Stimulated activated CD4-positive, alpha-beta T cell treated with anti-CD3 and anti-CD28 coated beads, Interleukin-12 subunit alpha, Interleukin-12 subunit beta, amount 100 ng/mL, for 48 hours (primary cell): ENCODE results near the gene AHCYL1.
A peak's percentile ranks its signal among the peaks of the same experiment; 100 is the strongest.
"Not testable (repeated sequence)": the region's sequence is repeated elsewhere in the genome, so short reads cannot be mapped to it uniquely, and the experiment has no call there.

Experiments
- DNase-seq, 3 donors: peaks; one replicate each; pipeline ENCODE4 v3.0.0-alpha.2; 2020; ENCODE audit warnings: low read depth in 2 of 3, low spot score in 1 of 3

The AHCYL1 gene

DNA sequence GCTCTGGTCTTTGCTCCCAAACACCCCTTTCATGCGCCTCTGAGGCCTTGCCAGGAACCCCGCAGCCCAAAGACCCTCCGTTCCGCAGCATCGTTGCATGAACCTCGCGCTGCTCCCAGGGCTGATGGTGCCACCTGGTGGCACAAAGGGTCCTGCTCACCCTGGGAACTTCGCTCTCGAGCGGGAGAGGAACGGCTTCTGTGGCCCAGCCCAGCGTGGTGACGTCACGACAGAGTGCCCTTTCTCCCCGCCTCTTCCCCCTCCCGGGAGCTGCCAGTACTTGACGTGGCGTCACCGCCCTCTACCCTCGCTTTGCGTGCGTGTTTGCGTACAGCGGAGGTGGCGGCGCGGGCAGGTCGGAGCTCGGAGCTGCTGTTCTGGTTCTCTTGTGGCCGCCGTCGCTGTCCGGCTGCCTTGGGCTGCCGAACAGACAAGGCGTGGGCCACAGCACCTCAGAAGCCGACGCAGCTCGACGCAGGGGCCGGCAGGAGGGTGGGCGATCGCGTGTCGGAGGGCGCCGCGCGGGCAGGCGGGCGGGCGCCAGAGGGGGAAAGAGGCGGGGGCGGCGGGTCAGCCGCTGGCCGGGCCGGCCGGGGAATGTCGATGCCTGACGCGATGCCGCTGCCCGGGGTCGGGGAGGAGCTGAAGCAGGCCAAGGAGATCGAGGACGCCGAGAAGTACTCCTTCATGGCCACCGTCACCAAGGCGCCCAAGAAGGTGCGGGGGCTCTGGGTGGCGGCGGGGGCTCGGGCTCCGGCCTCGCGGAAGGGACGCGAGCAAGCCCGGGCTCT, at the start of gene AHCYL1:
Gene AHCYL1, plus strand, starts transcription at position 310 of the 791 bp plus-strand sequence. Its CDS starts 288 bp downstream, at position 598.
- peak; percentile 98 to 99 (median 99) for DNase-seq

DNA sequence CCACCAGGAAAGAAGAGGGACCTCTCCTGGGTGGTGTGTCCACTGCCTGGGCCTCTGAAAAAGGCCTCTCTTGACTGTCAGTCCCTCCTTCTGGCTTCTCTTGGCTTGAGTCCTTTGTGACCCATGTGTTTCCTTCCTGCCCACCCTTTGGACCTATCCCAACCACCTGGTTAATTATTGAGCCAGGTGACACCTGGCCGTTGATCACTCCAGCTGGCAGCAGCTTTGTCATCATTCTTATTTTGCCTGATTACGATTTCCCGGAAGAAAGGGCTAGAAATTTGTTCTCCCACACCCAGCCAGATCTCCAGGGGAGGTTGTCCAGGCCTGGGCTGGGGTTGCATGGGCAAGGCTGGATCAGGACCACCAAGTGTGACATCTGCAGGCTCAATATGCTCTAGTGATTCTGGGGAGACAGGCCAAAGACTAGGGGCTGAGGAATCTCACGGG, 49.1 kb upstream of the AHCYL1 start:
- DNase-seq: no peak

DNA sequence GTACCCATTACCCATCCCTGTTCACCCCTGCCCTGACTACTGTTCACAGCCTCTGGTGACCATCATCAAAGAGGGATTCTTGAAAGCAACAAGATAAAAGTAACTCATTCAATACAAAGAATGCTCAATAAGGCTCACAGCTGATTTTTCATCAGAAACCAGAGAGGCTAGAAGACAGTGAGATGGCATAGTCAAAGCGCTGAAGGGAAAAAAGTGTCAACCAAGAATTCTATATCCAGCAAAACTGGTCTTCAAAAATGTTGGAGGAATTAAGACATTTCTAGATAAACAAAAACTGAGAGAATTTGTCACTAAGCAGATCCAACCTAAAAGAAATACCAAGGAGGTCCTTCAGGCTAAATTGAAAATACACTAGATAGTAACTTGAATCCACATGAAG, 46.8 kb upstream of the AHCYL1 start:
- no peak for DNase-seq

DNA sequence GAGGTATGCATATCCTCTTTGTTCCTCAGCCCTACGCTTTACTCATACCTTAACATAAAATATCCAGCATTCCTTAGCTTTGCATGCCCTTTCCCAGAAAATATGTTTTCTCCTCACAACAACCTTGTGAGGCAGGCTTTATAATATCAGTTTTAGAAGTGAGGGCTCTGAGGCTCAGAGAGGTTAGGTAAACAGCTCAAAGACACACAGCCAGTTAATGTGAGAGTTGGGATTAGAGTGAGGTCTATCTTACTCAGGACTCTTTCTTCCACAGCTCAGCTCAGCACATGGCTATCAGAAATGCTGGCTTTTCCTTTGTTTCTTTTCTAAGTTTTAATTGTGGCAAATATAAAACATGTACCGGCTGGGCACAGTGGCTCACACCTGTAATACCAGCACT, 46.0 kb upstream of the AHCYL1 start:
- no peak for DNase-seq

DNA sequence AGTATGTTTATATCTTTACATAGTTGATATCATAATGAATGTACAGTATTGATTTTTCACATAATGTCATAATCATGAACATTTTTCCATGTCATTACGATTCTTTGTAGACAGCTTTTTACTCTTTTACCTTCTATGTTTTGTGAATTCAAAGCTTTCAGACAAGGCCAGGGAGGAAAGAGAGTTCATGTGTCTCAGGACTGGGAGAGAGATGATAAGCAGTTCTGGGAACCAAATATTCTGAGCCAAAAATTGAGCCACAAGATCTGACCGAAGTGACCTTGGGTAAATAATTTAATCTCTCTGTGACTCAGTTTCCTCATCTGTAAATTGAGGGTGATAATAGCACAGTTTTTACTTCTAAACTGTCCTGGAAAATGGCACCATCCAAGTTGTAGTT, 42.1 kb upstream of the AHCYL1 start:
- DNase-seq: no peak

DNA sequence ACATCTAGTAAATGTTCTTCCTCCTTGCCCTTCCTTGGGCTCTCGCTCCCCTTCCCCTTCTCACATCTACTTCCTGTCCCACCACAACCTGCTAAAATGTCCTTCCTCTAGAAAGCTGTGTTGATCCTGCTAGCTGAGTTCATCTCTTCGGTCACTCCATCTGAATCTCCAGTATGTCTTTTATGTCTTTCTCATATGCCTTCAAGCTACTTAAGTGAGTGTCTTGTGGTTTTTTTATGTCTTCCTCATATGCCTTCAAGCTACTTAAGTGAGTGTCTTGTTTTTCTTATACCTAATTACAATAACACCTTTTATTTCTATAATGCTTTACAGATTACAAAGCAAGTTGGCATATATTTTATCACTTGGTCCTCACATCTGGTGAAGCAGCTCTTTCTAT, 40.0 kb upstream of the AHCYL1 start:
- DNase-seq: no peak

DNA sequence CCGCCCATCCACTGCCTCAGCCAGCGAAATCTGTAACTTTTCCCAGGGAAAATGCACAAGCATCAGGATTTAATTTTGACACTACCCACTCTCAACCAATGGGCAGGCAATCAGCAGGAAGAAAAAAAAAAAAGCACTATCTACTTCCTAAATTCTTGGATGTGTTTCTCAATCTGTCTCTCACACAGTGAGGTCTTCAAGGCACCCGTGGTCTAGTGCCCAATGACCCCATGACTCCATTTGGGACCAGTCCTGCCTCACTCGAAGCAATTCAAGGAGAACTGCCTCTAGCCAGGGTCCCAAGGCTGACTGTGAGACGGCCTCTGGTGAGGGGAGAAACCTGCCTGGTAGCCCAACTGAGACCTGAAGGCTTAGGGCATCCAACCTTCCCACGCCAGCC, 38.1 kb upstream of the AHCYL1 start:
- no peak for DNase-seq

DNA sequence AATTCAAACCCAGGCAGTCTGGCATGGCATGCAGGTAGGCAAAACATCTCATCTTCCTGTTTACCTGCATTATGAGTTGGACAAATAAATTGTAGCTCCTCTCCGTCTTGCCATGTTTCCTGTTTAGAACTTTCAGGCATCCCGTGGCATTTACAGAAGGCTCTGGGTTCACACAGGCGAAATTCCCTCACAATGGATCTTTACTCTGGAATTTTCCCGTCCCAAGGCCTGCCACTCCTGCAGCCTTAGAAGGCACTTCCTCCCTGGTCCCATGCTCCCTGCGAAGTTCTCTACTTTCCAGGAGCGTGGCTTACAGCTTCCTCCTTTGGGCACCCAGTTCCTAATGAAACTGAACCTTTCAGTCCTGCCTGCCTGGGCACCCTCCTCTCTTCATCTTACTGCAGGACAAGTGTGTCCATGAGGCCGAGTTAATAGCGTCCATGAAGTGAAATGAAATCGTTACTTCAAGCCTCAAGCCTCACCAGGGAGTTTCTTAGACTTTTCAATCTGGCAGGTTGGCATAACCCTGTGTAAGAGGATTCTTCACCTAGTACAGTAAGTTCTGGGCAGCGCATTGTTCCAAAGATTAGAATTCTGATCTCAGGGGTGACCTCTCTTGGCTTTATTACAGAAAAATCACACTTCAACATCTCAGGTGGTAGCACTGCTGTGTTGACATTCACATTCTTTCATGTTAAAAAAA, 36.8 kb upstream of the AHCYL1 start:
- DNase-seq: no peak

DNA sequence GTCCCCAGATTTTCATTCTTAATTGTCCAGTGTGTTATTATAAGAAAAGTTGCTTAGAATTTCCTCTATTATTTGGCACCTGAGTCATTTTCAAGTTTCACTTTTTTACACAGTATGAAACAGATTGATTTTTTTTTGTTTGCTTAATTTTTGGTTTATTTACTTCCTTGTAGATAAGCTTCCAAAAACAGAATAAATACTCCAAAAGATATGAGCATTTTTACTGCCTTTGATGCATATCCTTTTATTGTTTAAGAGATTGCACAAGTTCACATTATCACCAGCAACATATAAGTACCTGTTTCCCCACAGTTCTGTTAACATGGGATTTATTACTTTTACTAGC, 36.3 kb upstream of the AHCYL1 start:
- no peak for DNase-seq

DNA sequence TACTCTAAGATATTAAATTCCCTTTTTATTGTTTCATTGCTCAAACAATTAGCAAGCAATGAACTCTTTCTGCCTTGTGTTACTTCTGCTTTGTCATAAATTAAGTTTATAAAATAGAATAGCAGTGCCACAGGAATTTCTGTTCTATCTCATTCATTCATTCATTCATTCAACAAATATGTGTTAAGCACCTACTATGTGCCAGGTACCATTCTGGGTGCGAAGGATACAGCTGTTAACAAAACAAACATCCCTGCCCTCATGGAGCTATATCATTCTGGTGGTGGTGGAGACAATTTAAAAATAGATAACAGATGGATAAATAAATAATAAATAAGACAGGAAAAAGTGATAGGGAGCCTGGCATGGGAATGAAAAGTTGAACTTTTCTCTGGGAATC, 34.5 kb upstream of the AHCYL1 start:
- DNase-seq: no peak

DNA sequence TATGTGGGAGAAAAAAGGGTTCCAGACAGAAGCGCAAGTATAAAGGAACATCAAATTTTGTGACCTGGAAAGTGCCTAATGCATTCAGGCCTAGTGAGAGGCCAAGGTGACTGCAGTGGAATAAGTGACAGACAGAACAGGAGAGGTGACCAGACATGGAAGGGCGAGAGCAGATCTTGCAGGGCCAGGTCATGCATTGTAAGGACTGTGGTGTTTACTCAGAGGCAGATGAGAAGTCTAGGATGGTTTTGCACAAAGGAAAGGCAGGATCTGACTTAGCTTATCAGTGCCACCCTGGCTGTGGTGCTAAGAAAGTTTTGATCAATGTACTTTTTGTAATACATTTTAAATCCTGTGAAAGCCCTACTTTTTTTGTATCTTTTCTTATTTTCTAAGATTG, 34.1 kb upstream of the AHCYL1 start:
- no peak for DNase-seq

DNA sequence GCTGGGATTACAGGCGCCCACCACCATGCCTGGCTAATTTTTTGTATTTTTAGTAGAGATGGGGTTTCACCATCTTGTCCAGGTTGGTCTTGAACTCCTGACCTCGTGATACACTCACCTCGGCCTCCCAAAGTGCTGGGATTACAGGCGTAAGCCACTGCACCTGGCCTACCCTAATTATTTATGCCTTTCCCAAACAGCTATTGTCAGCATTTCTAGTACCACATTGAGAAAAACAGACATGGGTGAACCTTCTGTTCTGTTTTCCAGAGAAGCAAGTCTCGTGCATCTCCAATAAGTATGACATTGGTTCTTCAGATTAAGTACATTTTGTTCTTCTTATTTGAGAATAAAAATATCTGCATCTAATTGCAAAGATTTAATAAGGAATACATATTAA, 33.1 kb upstream of the AHCYL1 start:
- DNase-seq: not testable (repeated sequence)

DNA sequence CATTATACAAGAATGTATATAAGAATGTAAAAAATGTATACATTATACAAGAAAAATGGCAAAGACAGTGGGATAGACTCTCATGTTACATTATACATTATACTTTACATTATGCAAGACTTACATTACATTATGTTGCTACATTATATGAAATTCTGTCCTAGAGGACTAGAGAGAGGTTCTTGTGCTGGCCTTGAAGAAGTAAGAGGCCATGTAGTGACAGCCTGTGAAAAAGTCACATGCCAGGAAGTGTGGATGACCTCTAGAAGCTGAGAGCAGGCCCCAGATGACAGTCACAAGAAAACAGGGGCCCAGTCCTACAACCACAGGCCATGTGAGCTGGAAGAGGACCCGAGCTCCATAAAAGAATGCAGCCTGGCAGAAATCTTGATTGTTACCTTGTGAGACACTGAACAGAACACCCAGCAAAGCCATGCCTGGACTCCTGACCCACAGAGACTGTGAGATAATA, 30.5 kb upstream of the AHCYL1 start:
- DNase-seq: no peak

DNA sequence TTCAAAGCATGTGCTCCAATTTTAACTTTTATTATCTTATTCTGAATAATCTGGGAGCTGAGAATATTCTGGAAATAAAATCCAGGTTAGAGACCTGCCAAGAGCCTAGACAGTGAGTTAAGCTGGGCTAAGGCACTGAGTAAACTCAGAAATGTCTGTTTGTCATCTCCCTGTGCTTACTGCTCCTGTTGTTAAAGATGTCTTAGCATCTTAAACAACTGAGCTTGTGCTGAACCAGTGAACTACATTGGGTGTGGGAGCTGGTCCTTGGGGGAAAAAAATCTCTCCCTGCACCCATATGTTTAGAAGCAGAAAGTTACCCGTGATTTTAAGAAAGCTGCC, 25.0 kb upstream of the AHCYL1 start:
- DNase-seq: no peak

DNA sequence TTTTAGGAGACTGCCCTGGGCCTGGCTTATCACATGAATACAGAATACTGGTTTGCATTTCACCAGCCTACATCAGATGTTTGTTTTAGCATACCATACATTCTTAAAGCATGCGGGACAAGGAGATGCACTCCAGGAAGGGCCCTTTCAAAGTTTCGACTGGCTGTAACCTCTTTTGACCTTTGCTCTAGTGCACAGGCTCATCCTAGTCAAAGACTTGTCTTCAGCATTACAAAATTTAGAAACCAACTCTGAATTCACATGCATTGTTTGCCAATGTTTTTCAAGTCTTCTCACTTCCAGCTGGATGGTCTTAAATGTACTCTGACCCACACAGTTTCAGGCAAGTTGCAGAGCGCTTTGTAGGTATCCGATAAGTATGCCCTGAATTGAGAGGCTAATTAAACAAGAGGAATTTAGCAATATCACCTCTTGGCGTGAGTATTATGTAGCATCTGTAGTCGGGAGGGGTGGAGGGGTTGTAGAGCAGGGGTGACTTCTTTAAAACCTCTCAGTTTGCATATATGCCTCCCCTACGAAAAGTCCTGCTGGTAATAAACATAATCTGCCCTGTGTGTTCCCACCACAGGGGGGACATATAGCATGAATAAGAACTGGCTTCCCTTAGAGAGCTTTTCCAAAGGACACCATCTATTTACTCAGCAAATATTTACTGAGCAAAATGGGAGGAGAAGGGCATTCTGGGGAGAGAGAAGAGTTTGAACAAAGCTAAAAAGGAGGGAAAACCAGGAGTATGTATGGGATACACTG, 24.4 kb upstream of the AHCYL1 start:
- no peak for DNase-seq

DNA sequence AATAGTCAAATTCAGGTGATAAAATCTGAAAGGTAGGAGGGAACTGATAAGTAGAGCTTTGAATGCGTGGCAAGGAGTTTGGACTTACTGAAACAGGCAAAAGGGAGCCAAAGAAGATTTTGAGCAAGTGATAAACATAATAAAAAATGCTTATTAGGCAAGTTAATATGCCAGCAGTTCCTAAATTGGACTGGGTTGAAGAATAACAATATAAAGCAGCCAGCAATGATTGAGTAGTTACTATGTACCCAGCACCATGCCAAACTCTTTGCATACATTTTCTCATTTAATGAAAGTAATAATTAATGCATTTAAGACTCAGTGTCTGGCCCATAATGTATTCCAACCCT, 23.8 kb upstream of the AHCYL1 start:
- DNase-seq: no peak

DNA sequence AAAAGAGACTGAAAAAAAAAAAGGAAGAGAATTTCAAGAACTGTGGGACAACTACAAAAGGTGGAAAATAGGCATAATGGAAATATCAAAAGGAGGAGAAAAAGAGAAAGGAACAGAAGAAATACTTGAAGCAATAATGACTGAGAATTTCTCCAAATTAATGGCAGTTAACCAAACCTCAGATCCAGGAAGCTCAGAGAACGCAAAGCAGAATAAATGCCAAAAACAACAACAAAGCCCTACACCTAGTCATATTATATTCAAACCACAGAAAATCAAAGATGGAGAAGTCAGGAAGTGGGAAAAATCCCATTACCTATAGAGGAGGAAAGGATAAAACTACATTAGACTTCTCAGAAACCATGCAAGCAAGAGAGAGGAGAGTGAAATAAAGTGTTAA, 20.7 kb upstream of the AHCYL1 start:
- DNase-seq: no peak

DNA sequence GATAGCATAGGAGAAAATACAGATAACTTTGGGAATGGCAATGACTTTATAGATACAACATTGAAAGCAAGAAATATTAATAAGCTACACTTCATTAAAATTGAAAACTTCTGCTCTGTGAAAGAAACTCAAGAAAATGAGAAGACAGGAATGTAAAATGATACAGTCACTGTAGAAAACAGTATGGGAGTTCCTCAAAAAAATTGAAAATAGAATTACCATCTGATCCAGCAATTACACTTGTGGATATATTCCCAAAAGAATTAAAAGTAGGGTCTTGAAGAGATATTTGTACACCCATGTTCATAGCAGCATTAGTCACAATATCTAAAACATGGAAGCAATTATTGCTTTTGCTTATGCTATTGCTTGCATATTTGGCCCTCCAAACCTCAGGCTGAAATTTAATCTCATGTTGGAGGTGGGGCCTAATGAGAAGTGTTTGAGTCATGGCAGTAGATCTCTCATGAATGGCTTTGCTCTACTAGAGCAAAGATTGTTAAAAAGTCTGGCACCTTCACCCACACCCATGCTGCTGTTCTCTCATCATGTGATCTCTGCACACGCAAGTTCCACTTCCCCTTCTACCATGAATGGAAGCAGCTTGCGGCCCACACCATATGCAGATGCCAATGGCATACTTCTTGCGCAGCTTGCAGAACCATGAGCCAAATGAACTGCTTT, 15.3 kb upstream of the AHCYL1 start:
- DNase-seq: no peak

DNA sequence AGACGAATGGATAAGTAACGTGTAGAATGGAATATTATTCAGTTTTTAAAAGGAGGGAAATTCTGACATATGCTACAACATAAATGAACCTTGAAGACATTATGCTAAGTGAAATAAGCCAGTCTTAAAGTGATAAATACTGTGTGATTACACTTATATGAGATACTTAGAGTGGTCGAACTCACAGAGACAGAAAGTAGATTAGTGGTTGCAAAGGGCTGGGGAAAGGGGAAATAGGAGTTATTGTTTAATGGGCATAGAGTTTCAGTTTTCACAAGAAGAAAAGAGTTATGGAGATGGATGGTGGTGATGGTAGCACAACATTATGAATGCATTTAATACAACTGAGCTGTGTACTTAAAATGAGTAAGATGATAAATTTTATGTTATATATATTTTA, 14.7 kb upstream of the AHCYL1 start:
- DNase-seq: no peak

DNA sequence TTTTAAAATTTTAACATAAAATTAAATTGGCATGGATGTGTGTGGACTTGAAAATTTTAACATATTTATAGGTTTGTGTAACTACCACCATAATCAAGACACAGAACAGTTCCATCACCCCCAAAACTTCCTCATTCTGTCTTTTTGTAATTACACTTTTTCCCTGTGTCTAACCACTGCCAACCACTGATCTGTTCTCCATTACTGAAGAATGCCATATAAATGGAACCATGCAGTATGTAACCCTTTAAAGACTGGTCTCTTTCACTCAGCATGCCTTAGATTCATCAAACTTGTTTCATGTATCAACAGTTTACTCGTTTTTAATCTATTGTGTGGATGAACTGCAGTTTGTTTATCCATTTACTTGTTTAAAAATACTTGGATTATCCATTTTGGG, 13.0 kb upstream of the AHCYL1 start:
- no peak for DNase-seq

DNA sequence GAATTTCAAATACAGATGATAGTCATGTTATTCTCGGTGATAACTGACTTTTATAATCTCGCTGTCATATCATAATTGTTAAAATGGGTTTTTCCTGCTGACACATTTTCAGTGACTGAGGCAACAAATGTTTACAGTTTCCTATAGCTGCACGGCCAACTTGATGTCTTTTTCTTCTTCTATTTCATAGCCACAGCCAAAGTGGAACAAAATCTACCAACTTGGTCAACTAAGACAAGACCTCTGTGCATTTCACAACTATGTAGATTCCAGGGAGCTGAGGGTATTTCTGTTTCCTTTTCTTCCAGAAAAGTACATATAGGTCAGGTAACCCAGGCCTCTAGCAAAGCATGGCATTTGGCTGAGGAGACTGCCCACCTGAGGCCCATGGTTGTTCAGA, 10.4 kb upstream of the AHCYL1 start:
- DNase-seq: no peak

DNA sequence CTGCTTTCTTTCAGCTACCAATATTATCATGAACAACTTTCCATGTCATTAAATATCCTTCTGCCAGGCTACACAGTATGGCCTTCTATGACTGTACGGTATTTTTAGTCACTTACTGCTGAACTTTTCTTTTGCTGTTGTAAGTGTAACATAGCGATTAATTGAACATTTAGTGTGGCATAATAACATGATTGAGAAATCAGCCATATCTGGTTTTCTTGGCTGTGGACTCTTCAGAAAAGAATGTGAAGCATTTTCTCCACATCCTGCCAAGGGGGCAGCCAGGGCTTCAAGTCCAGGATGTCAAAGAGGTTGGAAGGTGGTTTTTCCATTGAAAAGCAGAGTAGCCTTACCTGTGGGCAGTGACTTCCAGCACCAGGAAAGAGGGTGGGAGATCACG, 8.8 kb upstream of the AHCYL1 start:
- no peak for DNase-seq
